H1 (cell line): Measurements from ENCODE around the gene STRA8. TPM values are rescaled to one million over a fixed set of nuclear protein-coding genes. Genes with fewer than 3 reads are reported as not detected.
A peak's percentile ranks its signal among the peaks of the same experiment; 100 is the strongest.

Source experiments
- CTCF ChIA-PET: fragments of 300-600 bp; sonication (Branson Sonifier 250); formaldehyde crosslinking; loops from one replicate; lab custom pipeline; 2021; ENCODE audit not compliant: partially characterized antibody; lab: Charles Lee
- POLR2A ChIA-PET: fragments of 300-600 bp; sonication (Branson Sonifier 250); formaldehyde crosslinking; loops from one replicate; lab custom pipeline; 2021; ENCODE audit warnings: inconsistent platforms; ENCODE audit not compliant: partially characterized antibody; lab: Charles Lee
- DNase-seq, 2 experiments: peaks; one replicate each; pipeline versions ENCODE4 v3.0.0 to v3.0.0-alpha.2; 2010 to 2022; ENCODE audit warnings: low spot score in 2 of 2, low read depth in 1 of 2, mixed read lengths in 1 of 2
- FAIRE-seq: peaks from 2 replicates; lab custom pipeline; 2011; peaks lifted over from hg19 to GRCh38; lab: Jason Lieb, UNC
- H2AFZ ChIP-seq: 2 replicates; pipeline ENCODE4 v1.8.1; 2012; ENCODE audit warnings: low read length, inconsistent platforms
- H2AK5ac ChIP-seq: 2 replicates; pipeline ENCODE4 v1.6.1; 2013; ENCODE audit warnings: low read depth, low read length
- H2BK120ac ChIP-seq: replicated peaks from 2 replicates; pipeline ENCODE3; 2013; ENCODE audit warnings: low read depth, low read length, inconsistent platforms
- H2BK12ac ChIP-seq: 2 replicates; pipeline ENCODE4 v1.6.1; 2013; ENCODE audit warnings: low read depth, low read length
- H2BK15ac ChIP-seq: 2 replicates; pipeline ENCODE4 v1.6.1; 2013; ENCODE audit warnings: low read length
- H2BK20ac ChIP-seq: 2 replicates; pipeline ENCODE4 v1.6.1; 2013; ENCODE audit warnings: low read length
- H2BK5ac ChIP-seq: 2 replicates; pipeline ENCODE4 v1.6.1; 2013; ENCODE audit warnings: low read depth, low read length
- H3K14ac ChIP-seq: 2 replicates; pipeline ENCODE4 v1.6.1; 2013; ENCODE audit warnings: inconsistent platforms; ENCODE audit not compliant: insufficient read length
- H3K18ac ChIP-seq: 2 replicates; pipeline ENCODE4 v1.6.1; 2013; ENCODE audit warnings: low read length; ENCODE audit errors: extremely low read depth
- H3K23ac ChIP-seq: 2 replicates; pipeline ENCODE4 v1.6.1; 2013; ENCODE audit warnings: inconsistent platforms; ENCODE audit not compliant: insufficient read length
- H3K23me2 ChIP-seq: 2 replicates; pipeline ENCODE4 v1.6.1; 2013; ENCODE audit warnings: low read depth, low read length
- H3K27ac ChIP-seq: 2 replicates; pipeline ENCODE4 v1.6.1; 2011; ENCODE audit warnings: low read depth, low read length, inconsistent platforms
- H3K27me3 ChIP-seq, 4 experiments: replicated peaks in 1 of 4; 1 replicate in 1 of 4; 2 replicates in 3 of 4; pipeline versions ENCODE4 v1.6.1 to v1.8.1; 2011 to 2013; ENCODE audit warnings: low read length in 3 of 4, mild to moderate bottlenecking in 3 of 4, inconsistent platforms in 2 of 4, mixed read lengths in 2 of 4, moderate library complexity in 1 of 4; ENCODE audit not compliant: control insufficient read depth in 3 of 4, insufficient read depth in 3 of 4; ENCODE audit errors: extremely low read depth in 1 of 4
- H3K36me3 ChIP-seq, 4 experiments: 2 replicates each; pipeline versions ENCODE4 v1.6.1 to v1.8.1; 2011 to 2013; ENCODE audit warnings: mild to moderate bottlenecking in 4 of 4, low read length in 3 of 4, moderate library complexity in 2 of 4, control low read depth in 1 of 4, inconsistent platforms in 1 of 4; ENCODE audit not compliant: insufficient read depth in 4 of 4, control insufficient read depth in 2 of 4
- H3K4ac ChIP-seq: replicated peaks from 2 replicates; pipeline ENCODE3; 2013; ENCODE audit warnings: low read length, low read depth, mixed read lengths, inconsistent platforms; ENCODE audit not compliant: insufficient read length
- H3K4me1 ChIP-seq, 4 experiments: replicated peaks in 1 of 4; 1 replicate in 1 of 4; 2 replicates in 3 of 4; pipeline versions ENCODE4 v1.6.1 to v1.8.1; 2011 to 2013; ENCODE audit warnings: low read length in 3 of 4, inconsistent platforms in 2 of 4, mixed read lengths in 1 of 4; ENCODE audit not compliant: insufficient read depth in 4 of 4, control insufficient read depth in 3 of 4
- H3K4me2 ChIP-seq, 2 experiments: 2 replicates each; pipeline versions ENCODE4 v1.6.1 to v1.8.1; 2011 to 2013; ENCODE audit warnings: low read depth in 2 of 2, low read length in 2 of 2, control low read depth in 1 of 2, inconsistent platforms in 1 of 2, mild to moderate bottlenecking in 1 of 2; ENCODE audit not compliant: insufficient read depth in 1 of 2
- H3K4me3 ChIP-seq, 4 experiments: fragments of 200-600, 300-600 bp in 1 of 4; sonication (generic), shearing (Covaris generic), sonication (Bioruptor Twin) in 1 of 4; 2 replicates each; pipeline versions ENCODE4 v1.5.1 to v1.8.1; 2011 to 2016; ENCODE audit warnings: low read length in 4 of 4, low read depth in 3 of 4, control low read depth in 2 of 4, inconsistent platforms in 2 of 4, mild to moderate bottlenecking in 2 of 4, mixed read lengths in 1 of 4, moderate library complexity in 1 of 4; ENCODE audit not compliant: insufficient read depth in 2 of 4; ENCODE audit errors: extremely low read depth in 1 of 4
- H3K56ac ChIP-seq: replicated peaks from 2 replicates; pipeline ENCODE3; 2013; ENCODE audit warnings: low read depth, mild to moderate bottlenecking, mixed read lengths, low read length, inconsistent platforms; ENCODE audit not compliant: insufficient read length
- H3K79me1 ChIP-seq: 2 replicates; pipeline ENCODE4 v1.6.1; 2013; ENCODE audit warnings: low read depth, low read length, control low read depth
- H3K79me2 ChIP-seq, 2 experiments: 2 replicates each; pipeline versions ENCODE4 v1.6.1 to v1.8.1; 2012 to 2013; ENCODE audit warnings: low read length in 2 of 2, mild to moderate bottlenecking in 2 of 2, inconsistent platforms in 1 of 2; ENCODE audit not compliant: insufficient read depth in 2 of 2, control insufficient read depth in 1 of 2
- H3K9ac ChIP-seq, 4 experiments: replicated peaks in 1 of 4; 1 replicate in 1 of 4; 2 replicates in 3 of 4; pipeline versions ENCODE4 v1.6.1 to v1.8.1; 2011 to 2013; ENCODE audit warnings: low read depth in 3 of 4, low read length in 3 of 4, control low read depth in 2 of 4, mild to moderate bottlenecking in 2 of 4, moderate library complexity in 2 of 4, inconsistent platforms in 1 of 4; ENCODE audit errors: extremely low read depth in 1 of 4
- H3K9me3 ChIP-seq, 2 experiments: 2 replicates each; pipeline versions ENCODE4 v1.6.1 to v1.8.1; 2012 to 2013; ENCODE audit warnings: mild to moderate bottlenecking in 2 of 2, moderate library complexity in 2 of 2, control low read depth in 1 of 2, inconsistent platforms in 1 of 2, low read depth in 1 of 2, low read length in 1 of 2, mixed read lengths in 1 of 2; ENCODE audit not compliant: insufficient read depth in 2 of 2
- H4K20me1 ChIP-seq, 2 experiments: replicated peaks in 1 of 2; 2 replicates each; pipeline versions ENCODE3 to v1.8.1; 2011 to 2013; ENCODE audit warnings: inconsistent platforms in 2 of 2, low read length in 2 of 2, mild to moderate bottlenecking in 1 of 2; ENCODE audit not compliant: insufficient read depth in 2 of 2, control insufficient read depth in 1 of 2
- H4K5ac ChIP-seq: 2 replicates; pipeline ENCODE4 v1.6.1; 2013; ENCODE audit warnings: low read length, low read depth, mixed read lengths, inconsistent platforms; ENCODE audit not compliant: insufficient read length
- H4K8ac ChIP-seq: 2 replicates; pipeline ENCODE4 v1.8.0; 2013; ENCODE audit warnings: mild to moderate bottlenecking, moderate library complexity, low read length, inconsistent platforms; ENCODE audit not compliant: insufficient read depth; ENCODE audit errors: extremely low read depth
- H4K91ac ChIP-seq: replicated peaks from 2 replicates; pipeline ENCODE3; 2013; ENCODE audit warnings: low read length, mixed read lengths, inconsistent platforms; ENCODE audit not compliant: insufficient read length
- CEBPB ChIP-seq: IDR thresholded peaks from 2 replicates; pipeline ENCODE4 v1.6.1; 2012; ENCODE audit warnings: low read depth, low read length
- NRF1 ChIP-seq: IDR thresholded peaks from 2 replicates; pipeline ENCODE4 v1.6.1; 2011; ENCODE audit warnings: mild to moderate bottlenecking, low read depth, low read length, improper control_type of control experiment
- PHF8 ChIP-seq: fragments of 200-600 bp; sonication (generic); conservative IDR thresholded peaks from 2 replicates; pipeline ENCODE4 v1.7.1; 2012; ENCODE audit warnings: low read depth, mild to moderate bottlenecking, inconsistent platforms, low read length, moderate library complexity
- POLR2A ChIP-seq, 2 experiments: IDR thresholded peaks; 1 replicate in 1 of 2; 2 replicates in 1 of 2; pipeline ENCODE4 v1.6.1; 2011; ENCODE audit warnings: low read depth in 2 of 2, low read length in 2 of 2, mild to moderate bottlenecking in 2 of 2; ENCODE audit errors: control extremely low read depth in 1 of 2
- WGBS, 2 experiments: shearing (Covaris generic) in 1 of 2; methylation state at CpG; one replicate each; pipeline versions ENCODE4 v1.1.6 to v1.1.7; 2013 to 2015; ENCODE audit warnings: low lambda C conversion rate in 2 of 2, mixed read lengths in 2 of 2, inconsistent platforms in 1 of 2, low coverage in 1 of 2, missing lambda C conversion rate in 1 of 2; ENCODE audit not compliant: insufficient replicate concordance in 2 of 2, insufficient coverage in 1 of 2, insufficient read length in 1 of 2; ENCODE audit errors: extremely low coverage in 1 of 2, missing lambda C conversion rate in 1 of 2; 5-methylcytosine and 5-hydroxymethylcytosine counted together
- polyA plus RNA-seq, 7 experiments: library from polyadenylated mRNA; depleted of rRNA in 3 of 7; stranded (reverse) in 5 of 7; unstranded in 2 of 7; fragments of >200 nt in 5 of 7; fragments of 200-250 nt in 2 of 7; gene quantifications; 1 replicate in 5 of 7; 2 replicates in 1 of 7; 4 replicates in 1 of 7; pipeline versions ENCODE4 v1.2.1 to v1.2.3, GENCODE V29; 2011 to 2013; ENCODE audit warnings: missing spikeins in 2 of 7, mixed read lengths in 2 of 7
- total RNA-seq: library from RNA; stranded (reverse); fragmentation: NEBNext Ultra II Directional; extraction: Animal tissue kit (Norgen Biotek cat#: 25700); gene quantifications from 2 replicates; pipeline ENCODE4 v1.2.1, GENCODE V29; 2021
- TF ChIP-seq, protein P1 (sequence below): IDR thresholded peaks from 2 replicates; pipeline ENCODE4 v1.6.1; 2011; ENCODE audit warnings: low read depth, mild to moderate bottlenecking, low read length; ENCODE audit not compliant: insufficient read depth

Gene STRA8
- total and polyA plus RNA-seq, 2 of the 8 experiments (the other 6 are each of a cell fraction or from before 2014, with no cell fraction given), result not detected

DNA sequence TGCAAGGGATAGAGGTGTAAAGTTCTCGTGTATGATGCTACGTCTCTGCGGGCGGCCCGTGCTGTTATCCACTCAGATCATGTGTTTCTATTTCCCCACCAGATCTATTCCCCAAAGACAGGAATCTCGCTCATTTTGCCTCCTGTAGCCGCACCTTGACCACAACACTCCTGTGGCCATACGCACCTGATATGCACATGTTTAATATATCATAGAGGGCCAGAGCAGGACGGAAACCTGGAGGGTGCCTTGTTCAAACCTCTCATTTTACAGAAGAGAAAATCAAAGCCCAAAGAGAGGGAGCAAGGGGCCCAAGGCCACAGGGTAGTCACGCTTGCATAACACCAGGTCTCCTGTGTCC lies 37.6 kb downstream of the STRA8 start:
- H2BK5ac ChIP-seq, result no peak overlapping the region
- no peak overlapping the region for H3K4me2 ChIP-seq
- H2AFZ ChIP-seq, result peak overlapping the region; percentile 91; the same call in 1 of the 2 replicates
- H3K79me2 ChIP-seq, result no peaks in the 10 kb centered on the region
- no peaks in the 10 kb centered on the region; a peak in 1 of 7 replicates for H3K4me1 ChIP-seq
- DNase-seq (no peak), FAIRE-seq (no peak)
- H3K27ac ChIP-seq, result no peak overlapping the region
- H4K91ac ChIP-seq, result no peak overlapping the region
- no peak overlapping the region for H3K56ac ChIP-seq
- no peaks in the 10 kb centered on the region for H4K20me1 ChIP-seq
- no peaks in the 10 kb centered on the region for H3K79me1 ChIP-seq
- H2BK120ac ChIP-seq, result no peak overlapping the region
- no peaks in the 10 kb centered on the region for H3K27me3 ChIP-seq
- no peak for TF ChIP-seq PHF8
- TF ChIP-seq, protein P1, sequence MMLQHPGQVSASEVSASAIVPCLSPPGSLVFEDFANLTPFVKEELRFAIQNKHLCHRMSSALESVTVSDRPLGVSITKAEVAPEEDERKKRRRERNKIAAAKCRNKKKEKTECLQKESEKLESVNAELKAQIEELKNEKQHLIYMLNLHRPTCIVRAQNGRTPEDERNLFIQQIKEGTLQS, result no peak
- no peak for TF ChIP-seq CEBPB
- no peak for TF ChIP-seq NRF1
- no peak for TF ChIP-seq POLR2A (IDR thresholded peaks at IDR 0.05; ENCODE audit: control extremely low read depth in 1 of 2, low read depth in 2 of 2, low read length in 2 of 2)
- POLR2A ChIA-PET, result no interaction called here
- CTCF ChIA-PET, result interaction anchor here (0.9 kb wide), 2 partner anchors 10 to 120 kb away, joined by 3 to 5 read pairs; no protein-coding TSS in a partner anchor
- no peaks in the 10 kb centered on the region for H3K36me3 ChIP-seq
- no peak overlapping the region for H3K18ac ChIP-seq
- peaks cover 0 to 2% of the 10 kb centered on the region in 2 experiments; a peak in 1 of 4 replicates for H3K9me3 ChIP-seq
- no peak overlapping the region for H4K5ac ChIP-seq
- no peak overlapping the region for H3K4ac ChIP-seq
- no peak overlapping the region for H2AK5ac ChIP-seq
- H3K23ac ChIP-seq, result no peak overlapping the region
- no peak overlapping the region for H2BK15ac ChIP-seq
- H4K8ac ChIP-seq, result no peak overlapping the region
- no peak overlapping the region; a peak in 1 of 7 replicates for H3K9ac ChIP-seq
- no peak overlapping the region for H2BK12ac ChIP-seq
- whole genome bisulfite sequencing, 2 experiments, result 85% methylated on average over 10 of the region's 10 CpGs; no CpG with 5 or more reads in 1 of the 2 experiments
- no peak overlapping the region for H2BK20ac ChIP-seq
- no peaks in the 10 kb centered on the region for H3K23me2 ChIP-seq
- H3K14ac ChIP-seq, result no peak overlapping the region
- no peak overlapping the region for H3K4me3 ChIP-seq
